ENCODE results near the gene SH3BP5. TPM values are rescaled to one million over a fixed set of nuclear protein-coding genes. Genes with fewer than 3 reads are reported as not detected.
A peak's percentile ranks its signal among the peaks of the same experiment; 100 is the strongest.

The SH3BP5 gene
- total and polyA plus RNA-seq, 2 experiments from 2014 or later: 15.9 to 16.3 TPM

DNA sequence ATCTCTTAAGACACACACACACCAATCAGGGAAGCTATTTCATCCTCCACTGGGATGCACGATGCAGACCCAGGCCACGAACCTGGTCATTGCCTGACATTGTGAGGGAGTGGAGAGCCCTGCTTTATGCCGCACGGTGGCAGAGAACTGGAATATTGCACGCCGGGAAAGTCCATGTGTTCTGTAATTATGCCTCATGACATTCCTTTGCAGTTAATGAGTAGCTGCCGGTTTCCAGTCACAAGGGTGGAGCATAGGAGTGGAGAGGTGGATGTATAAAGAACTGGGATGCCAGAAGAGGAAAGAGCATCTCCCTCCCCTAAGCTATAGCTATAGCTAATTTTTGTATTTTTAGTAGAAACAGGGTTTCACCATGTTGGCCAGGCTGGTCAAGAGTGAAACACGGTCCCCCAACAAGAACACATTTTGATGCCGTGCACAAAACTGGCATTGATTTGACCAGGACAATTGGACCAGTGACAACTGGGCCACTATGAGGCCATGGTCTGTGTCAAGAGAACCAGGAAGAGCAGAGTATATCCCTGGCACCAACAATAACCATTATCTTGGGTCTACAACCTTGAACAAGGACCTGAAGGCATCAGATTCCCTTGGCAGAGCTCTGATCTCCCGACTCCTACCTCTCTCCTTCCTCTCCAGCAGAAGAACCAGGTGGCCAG is 51.4 kb downstream of the SH3BP5 start:
- H3K9me2 ChIP-seq (replicated peaks; ENCODE audit: insufficient read depth): no peaks in the 10 kb centered on the region
- peak; percentile 55 for DNase-seq (ENCODE audit: low spot score)
- WGBS (ENCODE audit: low lambda C conversion rate, missing lambda C conversion rate): 74% methylated on average over 10 of the region's 10 CpGs
- H3K9me3 ChIP-seq (ENCODE audit: low read depth): no peaks in the 10 kb centered on the region
- TF ChIP-seq, protein P1, sequence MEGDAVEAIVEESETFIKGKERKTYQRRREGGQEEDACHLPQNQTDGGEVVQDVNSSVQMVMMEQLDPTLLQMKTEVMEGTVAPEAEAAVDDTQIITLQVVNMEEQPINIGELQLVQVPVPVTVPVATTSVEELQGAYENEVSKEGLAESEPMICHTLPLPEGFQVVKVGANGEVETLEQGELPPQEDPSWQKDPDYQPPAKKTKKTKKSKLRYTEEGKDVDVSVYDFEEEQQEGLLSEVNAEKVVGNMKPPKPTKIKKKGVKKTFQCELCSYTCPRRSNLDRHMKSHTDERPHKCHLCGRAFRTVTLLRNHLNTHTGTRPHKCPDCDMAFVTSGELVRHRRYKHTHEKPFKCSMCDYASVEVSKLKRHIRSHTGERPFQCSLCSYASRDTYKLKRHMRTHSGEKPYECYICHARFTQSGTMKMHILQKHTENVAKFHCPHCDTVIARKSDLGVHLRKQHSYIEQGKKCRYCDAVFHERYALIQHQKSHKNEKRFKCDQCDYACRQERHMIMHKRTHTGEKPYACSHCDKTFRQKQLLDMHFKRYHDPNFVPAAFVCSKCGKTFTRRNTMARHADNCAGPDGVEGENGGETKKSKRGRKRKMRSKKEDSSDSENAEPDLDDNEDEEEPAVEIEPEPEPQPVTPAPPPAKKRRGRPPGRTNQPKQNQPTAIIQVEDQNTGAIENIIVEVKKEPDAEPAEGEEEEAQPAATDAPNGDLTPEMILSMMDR (IDR thresholded peaks at IDR 0.05; ENCODE audit: poor library complexity): no peak
- TF ChIP-seq EZH2phosphoT487 (IDR thresholded peaks at IDR 0.05; ENCODE audit: low read depth, severe bottlenecking, unreplicated experiment) (no peak), EZH2 (IDR thresholded peaks at IDR 0.05; ENCODE audit: borderline replicate concordance) (no peak)
- H3K36me3 ChIP-seq (replicated peaks; ENCODE audit: insufficient read depth, low read depth): no peaks in the 10 kb centered on the region
- no peak overlapping the region for H3K4me3 ChIP-seq
- H4K20me1 ChIP-seq (ENCODE audit: insufficient read depth, poor library complexity, severe bottlenecking): no peaks in the 10 kb centered on the region
- H2AFZ ChIP-seq: no peak overlapping the region
- peaks cover 26% of the 10 kb centered on the region for H3K79me2 ChIP-seq
- no peaks in the 10 kb centered on the region for H3K27me3 ChIP-seq
- H3K4me2 ChIP-seq: no peak overlapping the region
- H3K4me1 ChIP-seq (ENCODE audit: insufficient read depth): no peaks in the 10 kb centered on the region
- H3K27ac ChIP-seq: no peak overlapping the region

DNA sequence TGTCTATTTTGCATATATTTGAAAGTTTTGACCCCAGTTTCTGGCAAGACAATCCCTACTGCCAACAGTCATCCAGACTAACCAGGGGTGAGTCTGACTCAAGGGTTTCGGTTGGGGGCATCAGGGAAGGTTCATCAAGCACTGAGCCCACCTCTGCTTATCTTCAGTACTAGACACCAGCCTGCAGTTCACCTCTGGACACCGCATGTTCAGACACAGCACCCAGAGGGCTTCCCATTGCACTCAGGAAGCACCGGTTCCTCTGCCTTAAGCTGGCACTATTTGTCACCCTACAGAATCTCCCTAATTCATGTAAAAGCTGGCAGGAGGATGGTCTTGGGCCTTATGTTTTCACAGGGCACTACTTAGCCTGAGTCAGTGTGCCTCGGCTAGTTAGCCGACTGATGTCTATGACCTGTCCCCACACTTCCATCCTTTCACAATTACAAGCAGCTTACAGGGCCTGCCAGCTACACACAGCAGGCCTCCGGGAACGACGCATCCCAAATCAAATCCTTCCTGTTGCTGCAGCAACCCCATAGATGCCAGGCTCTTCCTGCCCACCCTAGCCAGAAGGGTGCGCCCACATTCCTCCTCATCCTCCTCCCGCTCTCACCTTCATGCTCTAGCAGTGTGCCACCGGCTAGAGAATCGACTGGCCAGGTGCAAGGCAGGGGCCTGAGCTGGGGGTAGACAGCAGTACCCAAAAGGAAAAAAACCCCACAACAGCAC is 52.5 kb downstream of the SH3BP5 start:
- no peaks in the 10 kb centered on the region for H3K36me3 ChIP-seq (replicated peaks; ENCODE audit: insufficient read depth, low read depth)
- TF ChIP-seq EZH2phosphoT487 (IDR thresholded peaks at IDR 0.05; ENCODE audit: low read depth, severe bottlenecking, unreplicated experiment) (no peak), EZH2 (IDR thresholded peaks at IDR 0.05; ENCODE audit: borderline replicate concordance) (no peak)
- TF ChIP-seq, protein P1 (IDR thresholded peaks at IDR 0.05; ENCODE audit: poor library complexity): no peak
- H3K79me2 ChIP-seq: peaks cover 26% of the 10 kb centered on the region
- no peak overlapping the region for H2AFZ ChIP-seq
- no peaks in the 10 kb centered on the region for H3K4me1 ChIP-seq (ENCODE audit: insufficient read depth)
- H3K9me3 ChIP-seq (ENCODE audit: low read depth): no peaks in the 10 kb centered on the region
- H4K20me1 ChIP-seq (ENCODE audit: insufficient read depth, poor library complexity, severe bottlenecking): no peaks in the 10 kb centered on the region
- H3K27ac ChIP-seq: no peak overlapping the region
- no peaks in the 10 kb centered on the region for H3K9me2 ChIP-seq (replicated peaks; ENCODE audit: insufficient read depth)
- H3K4me2 ChIP-seq: no peak overlapping the region
- H3K27me3 ChIP-seq: no peaks in the 10 kb centered on the region
- no peak overlapping the region for H3K4me3 ChIP-seq
- no peak for DNase-seq (ENCODE audit: low spot score)
- WGBS (ENCODE audit: low lambda C conversion rate, missing lambda C conversion rate): 92% methylated on average over 12 of the region's 12 CpGs

DNA sequence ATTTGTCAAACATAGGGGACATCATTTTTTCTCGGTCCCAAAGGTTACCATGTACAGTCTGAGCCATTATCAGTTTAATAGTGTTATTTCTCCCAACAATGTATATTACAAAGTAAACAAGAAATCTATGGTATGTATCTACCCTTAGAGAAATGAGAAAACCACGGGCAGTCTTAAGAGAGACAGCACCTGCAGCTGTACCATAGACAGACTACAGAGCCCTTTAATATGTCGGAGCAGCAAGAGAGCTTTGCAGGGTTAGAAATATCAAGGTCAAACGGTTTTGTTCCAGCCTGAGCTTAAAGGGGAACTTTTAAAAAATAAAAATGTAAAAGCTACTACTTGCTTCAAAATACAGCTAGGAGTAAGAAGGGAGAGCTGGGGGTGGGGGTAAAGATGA is 53.2 kb downstream of the SH3BP5 start:
- no peak for DNase-seq (ENCODE audit: low spot score)
- WGBS (ENCODE audit: low lambda C conversion rate, missing lambda C conversion rate): 82% methylated on average over 4 of the region's 4 CpGs
- no peak overlapping the region for H2AFZ ChIP-seq
- H3K79me2 ChIP-seq: peaks cover 26% of the 10 kb centered on the region
- no peaks in the 10 kb centered on the region for H3K9me2 ChIP-seq (replicated peaks; ENCODE audit: insufficient read depth)
- H3K27me3 ChIP-seq: no peaks in the 10 kb centered on the region
- no peak overlapping the region for H3K27ac ChIP-seq
- no peaks in the 10 kb centered on the region for H3K36me3 ChIP-seq (replicated peaks; ENCODE audit: insufficient read depth, low read depth)
- no peak overlapping the region for H3K4me3 ChIP-seq
- H3K9me3 ChIP-seq (ENCODE audit: low read depth): no peaks in the 10 kb centered on the region
- H3K4me1 ChIP-seq (ENCODE audit: insufficient read depth): no peaks in the 10 kb centered on the region
- no peaks in the 10 kb centered on the region for H4K20me1 ChIP-seq (ENCODE audit: insufficient read depth, poor library complexity, severe bottlenecking)
- no peak overlapping the region for H3K4me2 ChIP-seq
- no peak for TF ChIP-seq EZH2 (IDR thresholded peaks at IDR 0.05; ENCODE audit: borderline replicate concordance)

DNA sequence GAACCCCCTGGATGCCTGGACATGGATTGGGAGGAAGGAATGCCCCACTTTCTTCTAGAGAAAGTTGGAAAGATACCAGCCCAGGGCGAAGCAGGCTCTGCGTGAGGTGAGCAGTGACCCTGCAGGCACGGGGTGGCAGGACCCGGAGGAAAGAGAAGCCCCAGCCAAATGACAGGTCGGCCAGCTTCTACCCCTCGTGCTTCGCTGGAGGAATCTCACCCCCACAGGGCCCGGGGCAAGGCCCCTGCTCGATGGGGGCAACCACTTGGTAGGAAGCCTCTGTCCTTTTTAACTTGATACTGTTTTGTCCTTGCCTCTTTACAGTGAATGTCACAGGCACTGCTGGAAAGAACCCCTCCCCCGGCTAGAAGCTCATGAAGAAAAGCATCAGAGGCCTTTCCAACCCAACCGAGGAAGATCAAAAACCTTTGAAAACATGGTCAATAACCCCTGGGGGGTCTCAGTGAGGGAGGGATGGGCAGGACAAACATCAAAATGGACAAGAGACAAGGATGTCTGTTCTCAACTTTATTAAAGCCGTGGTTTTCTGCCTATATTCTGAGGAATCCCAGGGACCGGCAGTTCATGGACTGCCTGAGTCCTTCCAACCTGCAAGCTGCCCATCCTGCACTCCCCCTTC is 54.4 kb downstream of the SH3BP5 start:
- no peak overlapping the region for H3K4me2 ChIP-seq
- DNase-seq (ENCODE audit: low spot score): no peak
- H3K4me1 ChIP-seq (ENCODE audit: insufficient read depth): no peaks in the 10 kb centered on the region
- no peak overlapping the region for H3K27ac ChIP-seq
- no peaks in the 10 kb centered on the region for H4K20me1 ChIP-seq (ENCODE audit: insufficient read depth, poor library complexity, severe bottlenecking)
- no peaks in the 10 kb centered on the region for H3K9me3 ChIP-seq (ENCODE audit: low read depth)
- no peak for TF ChIP-seq EZH2 (IDR thresholded peaks at IDR 0.05; ENCODE audit: borderline replicate concordance)
- TF ChIP-seq, protein P1 (IDR thresholded peaks at IDR 0.05; ENCODE audit: poor library complexity): no peak
- TF ChIP-seq EZH2phosphoT487 (IDR thresholded peaks at IDR 0.05; ENCODE audit: low read depth, severe bottlenecking, unreplicated experiment): no peak
- no peak overlapping the region for H2AFZ ChIP-seq
- H3K9me2 ChIP-seq (replicated peaks; ENCODE audit: insufficient read depth): no peaks in the 10 kb centered on the region
- H3K36me3 ChIP-seq (replicated peaks; ENCODE audit: insufficient read depth, low read depth): no peaks in the 10 kb centered on the region
- peaks cover 26% of the 10 kb centered on the region for H3K79me2 ChIP-seq
- H3K4me3 ChIP-seq: no peak overlapping the region
- no peaks in the 10 kb centered on the region for H3K27me3 ChIP-seq
- 80% methylated on average over 13 of the region's 13 CpGs for WGBS (ENCODE audit: low lambda C conversion rate, missing lambda C conversion rate)

Measured in hepatocyte (in vitro differentiated cells).